Activated gamma-delta T cell (primary cell): Measurements from ENCODE around the gene TUNAR.
"Not testable (repeated sequence)": the region's sequence is repeated elsewhere in the genome, so short reads cannot be mapped to it uniquely, and the experiment has no call there.

Experiments
- DNase-seq: peaks from one replicate; lab custom pipeline; 2025; lab: John Stamatoyannopoulos, UW

Gene TUNAR

DNA sequence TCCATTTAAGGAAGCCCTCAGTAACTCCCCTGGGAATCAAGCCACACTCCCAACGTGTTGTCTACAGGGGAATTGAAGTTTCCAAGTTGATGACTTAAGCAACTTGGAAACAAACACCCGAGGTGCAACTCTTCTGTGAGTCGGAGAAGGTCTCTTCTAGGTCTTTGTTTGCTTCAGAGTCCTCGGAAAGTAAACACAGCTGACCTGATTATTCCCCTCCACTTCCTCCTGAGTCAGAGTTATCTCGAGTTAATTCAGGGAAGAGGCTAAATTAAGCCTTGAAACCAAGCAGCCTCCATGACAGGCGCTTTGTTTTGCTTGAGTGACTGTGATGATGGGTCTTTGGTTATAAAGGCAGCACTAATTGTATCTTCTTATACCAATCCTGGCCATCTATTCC lies 41.8 kb downstream of the TUNAR start:
- DNase-seq = no peak

GRCh38 chr14:95920769-95921438 lies 44.3 kb downstream of the TUNAR start:
- no peak for DNase-seq

- DNase-seq = no peak
Measured at GRCh38 chr14:95922080-95922479, 45.4 kb downstream of the TUNAR start.

DNA sequence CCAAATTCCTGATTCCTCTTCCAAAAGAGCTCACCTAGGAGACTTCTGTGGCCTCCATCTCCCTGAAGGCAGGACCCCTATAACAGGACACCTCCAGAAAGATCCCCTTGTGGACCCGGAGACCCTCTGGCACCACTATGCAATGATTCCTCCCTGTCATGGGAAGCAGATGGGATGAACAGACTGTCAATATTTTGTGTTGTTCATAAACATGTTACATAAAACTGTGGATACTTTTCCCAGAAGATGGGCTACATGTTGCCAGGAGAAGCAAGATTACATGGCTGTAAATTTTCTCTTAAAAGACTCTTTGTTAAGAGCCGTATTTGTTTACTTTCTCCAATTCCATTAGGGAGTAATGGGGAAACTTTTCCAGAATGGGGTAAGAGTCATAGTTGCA lies 52.1 kb downstream of the TUNAR start:
- no peak for DNase-seq

DNA sequence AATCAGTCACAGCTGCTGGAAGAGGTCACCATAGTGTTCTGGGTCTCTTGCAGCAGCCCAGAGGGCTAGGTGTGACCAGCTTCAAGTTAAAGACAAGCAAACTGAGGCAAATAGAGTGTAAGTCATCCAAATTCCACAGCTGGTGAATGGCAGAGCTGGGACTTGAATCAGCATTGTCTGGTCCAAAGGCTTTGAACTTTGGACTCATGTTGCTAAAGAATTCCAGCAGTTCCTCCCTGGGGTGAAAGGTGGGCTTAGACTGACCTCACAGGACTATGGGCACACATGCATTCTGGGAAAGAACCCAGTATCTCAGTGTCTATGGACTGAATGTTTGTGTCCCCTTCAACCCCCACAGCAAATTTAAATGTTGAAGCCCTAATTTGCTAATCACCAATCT lies 54.8 kb downstream of the TUNAR start:
- DNase-seq = no peak

DNA sequence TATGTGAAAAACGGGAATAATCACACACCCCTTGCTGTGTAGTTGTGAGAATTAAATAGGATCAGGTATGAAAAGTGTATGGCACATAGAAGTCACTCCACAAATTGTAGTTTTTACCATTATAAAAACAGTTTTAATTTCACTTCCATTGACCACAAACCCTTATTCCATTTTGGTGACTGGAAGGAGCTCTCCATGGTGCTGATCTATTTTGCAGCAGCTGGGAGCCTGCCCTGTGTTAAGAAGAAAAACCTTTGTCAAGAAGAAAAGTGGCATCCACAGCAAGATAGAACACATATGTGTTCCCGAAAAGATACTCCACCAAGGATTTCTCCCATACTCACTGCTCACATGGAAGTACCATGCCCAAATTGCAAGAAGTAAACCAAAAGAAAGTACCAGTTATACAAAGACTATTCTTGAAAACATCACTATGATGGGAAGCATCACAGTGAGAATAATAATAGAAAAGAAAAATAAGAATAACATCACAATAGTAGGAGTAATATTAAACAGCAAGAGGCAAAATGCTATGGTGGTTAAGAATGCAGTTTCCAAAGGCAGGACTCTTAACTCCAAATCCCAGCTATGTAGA lies 58.7 kb downstream of the TUNAR start:
- no peak for DNase-seq

- DNase-seq = no peak
Measured at GRCh38 chr14:95936041-95936440, 59.4 kb downstream of the TUNAR start.

DNA sequence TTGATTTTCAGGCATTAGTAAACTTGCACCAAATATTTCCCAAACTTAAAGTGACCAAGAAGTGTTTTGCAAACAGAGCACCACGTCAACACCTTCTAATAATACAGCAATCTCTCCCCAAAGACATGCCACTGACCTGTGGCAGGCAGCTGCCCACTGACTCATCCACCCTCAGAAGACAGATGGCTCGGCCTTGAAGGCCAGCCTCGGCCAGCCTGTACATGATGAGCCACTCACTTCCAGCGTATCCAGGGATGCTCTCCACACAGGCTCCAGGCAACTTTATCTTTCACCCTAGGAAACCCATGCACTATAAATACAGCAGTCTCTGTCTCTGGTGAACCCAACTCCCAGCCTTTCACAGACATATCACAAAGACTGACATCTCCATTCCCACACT lies 62.7 kb downstream of the TUNAR start:
- DNase-seq = no peak

- no peak for DNase-seq
Measured at GRCh38 chr14:95941897-95942296, 65.3 kb downstream of the TUNAR start.

- no peak for DNase-seq
Measured at GRCh38 chr14:95943699-95944098, 67.1 kb downstream of the TUNAR start.

- no peak for DNase-seq
Measured at GRCh38 chr14:95944462-95944861, 67.8 kb downstream of the TUNAR start.

DNA sequence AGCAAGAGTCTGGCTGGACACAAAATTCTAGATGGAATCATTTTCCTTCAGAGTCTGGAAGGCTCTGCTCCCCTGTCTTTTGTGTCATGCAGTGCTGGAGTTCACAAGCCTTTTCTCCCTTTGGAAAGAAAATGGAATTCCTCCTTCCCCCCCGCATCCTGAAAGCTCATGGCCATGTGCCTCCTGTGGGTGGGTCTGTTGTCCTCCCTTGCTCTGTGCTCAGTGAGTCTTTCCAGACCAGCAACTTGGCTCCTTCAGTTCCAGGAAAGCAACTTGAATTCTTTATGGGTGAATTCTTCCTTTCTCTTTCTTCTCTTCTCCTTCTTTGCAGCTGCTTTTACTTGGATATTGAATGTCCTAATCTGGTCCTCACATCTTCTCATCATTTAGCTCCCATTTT lies 70.2 kb downstream of the TUNAR start:
- DNase-seq = no peak

DNA sequence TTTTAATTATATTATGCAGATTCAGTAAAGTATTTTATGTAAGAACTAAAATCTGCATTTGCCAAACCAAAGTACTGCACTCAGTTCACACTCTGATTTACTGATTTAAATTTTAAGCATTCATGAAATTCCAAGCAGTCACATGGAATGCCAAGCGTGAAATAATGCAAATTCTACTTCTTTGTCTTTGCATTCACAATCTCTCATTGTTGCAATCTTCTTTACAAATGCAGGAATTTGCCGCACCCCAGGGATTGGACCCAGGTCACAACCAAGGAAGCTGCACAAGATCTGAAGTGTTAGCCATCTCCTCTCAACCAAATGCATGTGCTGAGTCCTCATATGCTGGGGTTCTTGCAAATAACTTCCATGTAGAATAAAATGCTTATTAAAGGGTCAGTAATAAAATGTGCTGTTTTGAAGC lies 71.9 kb downstream of the TUNAR start:
- no peak for DNase-seq

DNA sequence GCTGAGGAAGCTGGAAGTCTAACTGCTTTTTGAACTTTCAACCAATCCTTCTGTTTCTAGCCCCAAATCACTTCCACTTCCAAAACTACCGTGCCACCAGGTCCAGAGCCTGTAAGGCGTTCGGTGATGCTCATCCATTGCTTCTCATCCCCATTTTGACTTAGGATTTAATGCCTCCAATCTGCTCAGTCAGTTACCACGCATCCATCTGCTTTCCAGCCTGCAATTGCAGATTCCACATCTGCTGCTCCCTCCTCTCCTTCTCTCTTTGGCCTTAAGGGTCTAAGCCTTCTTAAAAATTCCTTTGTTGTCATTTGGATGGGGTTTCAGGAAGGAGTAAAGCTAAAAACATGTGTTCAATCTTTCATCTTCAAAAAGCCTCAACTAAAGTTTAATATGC lies 74.7 kb downstream of the TUNAR start:
- no peak for DNase-seq

DNA sequence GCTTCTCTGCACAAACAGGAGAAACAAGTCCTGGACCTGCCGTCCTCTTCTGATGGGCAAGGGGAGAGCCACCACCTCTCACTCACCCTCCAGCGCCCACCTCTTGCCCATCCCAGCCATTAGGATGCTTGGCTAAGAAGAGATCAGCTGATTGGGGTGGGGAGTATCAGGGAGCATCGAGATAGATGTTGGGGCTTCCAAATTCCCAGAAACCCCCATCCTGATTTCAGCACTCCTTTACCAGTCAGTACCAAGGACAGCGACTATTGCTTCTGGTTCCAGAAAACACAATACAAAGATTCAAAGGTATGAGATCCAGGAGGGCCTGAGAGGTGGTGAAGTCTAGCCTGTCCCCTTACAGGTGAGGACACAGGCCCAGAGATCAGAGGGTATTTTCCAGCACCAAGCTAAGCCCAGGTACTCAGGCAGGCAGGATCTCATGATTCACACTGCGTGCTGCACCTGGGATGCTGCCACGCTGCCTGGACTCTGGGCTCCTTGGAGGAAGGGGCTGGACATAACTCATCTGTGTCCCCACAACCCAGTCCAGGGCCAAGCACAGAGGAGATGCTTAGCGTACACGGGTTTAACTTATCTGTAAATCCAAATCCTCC lies 76.6 kb downstream of the TUNAR start:
- no peak for DNase-seq

DNA sequence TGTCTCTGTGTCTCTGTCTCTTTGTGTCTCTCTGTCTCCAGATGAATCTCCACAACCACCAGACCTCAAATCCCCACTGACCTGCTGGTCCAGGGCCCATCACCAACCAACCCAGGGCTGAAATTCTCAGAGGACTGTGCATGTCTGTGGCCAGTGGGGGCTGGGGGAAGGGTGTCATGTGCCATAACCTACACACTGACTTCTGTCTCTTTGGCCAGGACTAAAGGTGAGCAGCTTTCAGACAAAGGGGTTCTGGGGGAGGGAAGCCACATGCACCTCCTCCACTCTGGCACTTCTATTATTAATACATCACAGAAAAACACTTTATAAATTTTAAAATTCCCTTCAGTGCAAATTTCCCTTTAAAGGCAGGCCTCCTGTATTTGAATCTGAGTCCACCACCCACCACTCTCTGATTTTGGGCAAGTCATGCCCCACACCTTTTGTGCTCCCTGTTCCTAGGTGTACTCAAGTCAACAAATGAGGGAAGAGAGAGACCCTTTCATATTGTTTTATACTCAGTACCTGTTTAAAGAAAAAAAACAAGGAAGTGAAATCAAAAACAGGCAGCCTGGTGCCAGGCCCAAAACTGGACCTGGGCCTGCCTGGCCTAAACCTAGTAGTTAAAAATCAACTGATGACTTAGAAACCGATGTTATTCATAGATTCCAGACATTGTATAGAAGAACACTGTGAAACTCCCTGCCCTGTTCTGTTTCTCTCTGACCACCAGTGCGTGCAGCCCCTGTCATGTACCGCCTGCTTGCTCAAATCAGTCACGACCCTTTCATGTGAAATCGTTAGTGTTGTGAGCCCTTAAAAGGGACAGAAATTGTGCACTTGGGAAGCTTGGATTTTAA lies 80.2 kb downstream of the TUNAR start:
- no peak for DNase-seq

DNA sequence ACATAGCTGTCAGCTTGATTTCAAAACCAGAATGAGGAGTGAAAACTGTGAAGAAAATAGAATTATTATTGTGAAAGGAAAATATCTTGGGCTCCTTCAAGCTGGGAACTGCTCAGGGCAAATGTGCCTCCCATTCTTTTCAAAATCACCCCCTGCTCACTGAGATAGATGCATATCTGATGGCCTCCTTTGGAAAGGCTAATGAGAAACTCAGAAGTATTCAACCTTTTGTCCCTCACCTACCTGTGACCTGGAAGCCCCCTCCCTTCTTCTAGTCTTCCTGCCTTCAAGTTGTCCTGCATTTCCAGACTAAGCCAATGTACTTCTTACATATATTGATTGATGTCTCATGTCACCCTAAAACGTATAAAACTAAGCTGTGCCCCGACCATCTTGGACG lies 81.5 kb downstream of the TUNAR start:
- no peak for DNase-seq

- no peak for DNase-seq
Measured at GRCh38 chr14:95959317-95959716, 82.7 kb downstream of the TUNAR start.

GRCh38 chr14:95961481-95961880 lies 84.8 kb downstream of the TUNAR start:
- DNase-seq = no peak

- DNase-seq = no peak
Measured at GRCh38 chr14:95964901-95965300, 88.3 kb downstream of the TUNAR start.

DNA sequence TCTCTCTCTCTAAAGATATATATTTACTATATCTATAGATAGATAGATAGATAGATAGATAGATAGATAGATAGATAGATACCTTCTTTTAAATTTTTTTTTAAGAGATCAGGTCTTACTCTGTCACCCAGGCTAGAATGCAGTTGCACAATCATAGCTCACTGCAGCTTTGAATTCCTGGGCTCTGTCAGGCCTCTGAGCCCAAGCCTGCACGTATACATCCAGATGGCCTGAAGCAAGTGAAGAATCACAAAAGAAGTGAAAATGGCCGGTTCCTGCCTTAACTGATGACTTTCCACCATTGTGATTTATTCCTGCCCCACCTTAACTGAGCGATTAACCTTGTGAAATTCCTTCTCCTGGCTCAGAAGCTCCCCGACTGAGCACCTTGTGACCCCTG lies 91.4 kb downstream of the TUNAR start:
- not testable (repeated sequence) for DNase-seq
